Transverse colon (tissue), 3 donors: ENCODE data around the gene TMEM245.

Experiments used
- CTCF ChIP-seq, 5 experiments: fragments of 200-600 bp in 3 of 5; fragments of 450-650 bp in 2 of 5; sonication (generic) in 3 of 5; IDR thresholded peaks; 1 replicate in 2 of 5; 2 replicates in 3 of 5; pipeline ENCODE4 v1.5.1; 2016 to 2017; ENCODE audit warnings: antibody characterized with exemption in 5 of 5, inconsistent platforms in 3 of 5, mild to moderate bottlenecking in 2 of 5, moderate library complexity in 1 of 5
- POLR2A ChIP-seq: fragments of 450-650 bp; IDR thresholded peaks from one replicate; pipeline ENCODE4 v1.6.1; 2016; ENCODE audit warnings: antibody characterized with exemption, mild to moderate bottlenecking, moderate library complexity

DNA sequence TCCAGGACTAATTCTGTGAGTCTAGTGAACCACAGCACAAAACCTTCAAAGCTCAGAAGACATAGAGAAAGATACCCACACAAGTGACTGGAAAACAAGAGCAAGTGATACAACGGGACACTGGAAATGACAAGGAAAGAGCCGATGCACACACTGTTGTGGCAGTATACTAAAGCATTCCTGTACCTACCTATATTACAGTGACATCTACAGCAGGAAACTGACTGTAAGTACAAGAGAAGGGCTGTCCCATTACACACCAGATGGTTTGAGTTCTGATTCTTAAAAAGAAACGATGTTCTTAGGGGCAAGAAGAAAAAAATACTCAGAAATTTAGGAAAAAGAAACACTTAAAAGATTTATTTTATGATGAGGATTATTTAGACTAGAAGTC lies 18.5 kb downstream of the TMEM245 start:
- TF ChIP-seq CTCF (IDR thresholded peaks at IDR 0.05) (no peak), POLR2A (no peak)
